Measurements from ENCODE around the gene TMEM200A.
A peak's percentile ranks its signal among the peaks of the same experiment; 100 is the strongest.

The TMEM200A gene

GRCh38 chr6:130377915-130378314, 12.1 kb downstream of the TMEM200A start:
- no peak for DNase-seq

DNA sequence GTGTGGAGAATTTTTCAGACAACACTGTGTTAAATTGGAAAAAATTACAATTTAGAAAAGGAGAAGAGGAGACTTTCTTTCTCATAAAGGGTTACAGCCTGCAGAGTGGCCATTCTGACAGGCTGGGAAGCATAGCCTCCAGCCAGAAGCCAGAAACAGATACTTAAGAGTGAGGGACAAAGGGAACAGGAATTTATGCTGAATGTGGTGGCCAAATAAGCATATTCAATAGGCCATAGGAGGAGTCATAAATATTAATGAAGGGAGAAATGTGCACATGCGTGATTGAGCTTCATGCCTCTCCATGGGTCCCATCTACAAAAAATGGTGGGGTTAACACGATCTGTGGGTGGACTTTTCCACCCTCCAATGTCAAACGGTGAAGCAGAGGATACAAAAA, 13.4 kb downstream of the TMEM200A start:
- no peak for DNase-seq

DNA sequence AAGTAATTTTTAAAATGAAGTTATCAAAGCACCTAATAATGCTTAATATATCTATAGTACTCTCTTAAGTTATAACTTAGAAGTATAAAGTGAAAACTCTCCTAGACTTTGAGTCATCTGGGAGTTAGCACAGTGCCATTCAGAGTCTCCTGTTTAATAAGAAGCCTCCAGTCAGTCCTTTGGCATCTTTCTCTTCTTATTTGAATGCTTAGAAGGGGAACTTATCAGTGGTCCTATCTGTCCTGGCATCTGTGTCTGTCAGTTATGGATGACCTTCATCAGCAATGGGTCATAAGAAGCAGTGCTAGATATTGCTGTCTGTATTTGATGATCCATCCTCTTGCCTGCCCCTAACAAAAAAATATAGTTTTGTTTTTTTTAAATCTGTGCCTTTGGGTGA, 15.2 kb downstream of the TMEM200A start:
- no peak for DNase-seq

DNA sequence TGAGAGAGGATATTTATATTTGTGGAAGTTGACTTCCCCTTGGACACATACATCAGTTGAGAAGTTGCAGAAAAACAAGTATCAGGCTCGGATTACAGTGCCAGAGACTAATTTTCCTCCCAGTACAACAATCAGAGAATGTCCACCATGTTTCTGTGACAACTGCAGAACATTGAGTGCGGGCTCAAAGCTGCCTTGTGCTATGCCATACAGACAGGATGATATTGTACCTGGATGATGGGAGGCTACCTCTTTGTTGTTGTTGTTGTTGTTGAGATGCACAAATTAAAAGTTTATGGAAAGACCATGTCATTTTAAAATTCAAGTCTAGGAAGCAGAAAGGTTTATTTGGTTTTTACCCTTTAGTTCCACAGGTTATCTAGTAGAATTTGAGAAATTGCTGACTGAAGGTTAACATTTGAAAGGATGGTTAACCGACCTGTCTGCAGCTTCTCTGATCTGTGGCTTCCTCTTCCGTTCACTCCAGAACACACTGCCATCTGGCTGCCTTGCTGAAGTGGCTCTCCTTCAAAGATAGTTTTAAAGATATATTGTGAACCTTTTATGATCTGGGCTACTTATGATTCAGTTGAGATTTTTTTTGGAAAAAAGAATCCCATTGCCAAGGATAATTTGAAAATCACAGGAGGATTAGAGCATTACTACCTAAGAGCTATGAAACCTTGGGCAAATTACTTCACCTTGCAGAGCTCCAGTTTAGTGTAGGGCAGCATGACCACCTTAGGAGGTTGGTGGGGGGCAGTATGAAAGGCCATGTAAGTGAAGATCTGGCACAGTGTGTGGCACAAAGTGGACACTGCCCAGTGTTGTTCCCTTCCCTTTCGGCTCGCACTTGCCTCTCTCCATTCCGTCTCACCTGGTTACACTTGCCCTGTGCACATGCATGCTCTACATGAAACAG, 15.9 kb downstream of the TMEM200A start:
- peak; percentile 1 for DNase-seq

GRCh38 chr6:130382872-130383490, 17.2 kb downstream of the TMEM200A start:
- no peak for DNase-seq

GRCh38 chr6:130385064-130385695, 19.4 kb downstream of the TMEM200A start:
- DNase-seq: no peak

GRCh38 chr6:130389142-130389541, 23.3 kb downstream of the TMEM200A start:
- DNase-seq: no peak

- no peak for DNase-seq
Observed at GRCh38 chr6:130390890-130391289, 25.1 kb downstream of the TMEM200A start.

GRCh38 chr6:130393306-130393705, 27.5 kb downstream of the TMEM200A start:
- no peak for DNase-seq

DNA sequence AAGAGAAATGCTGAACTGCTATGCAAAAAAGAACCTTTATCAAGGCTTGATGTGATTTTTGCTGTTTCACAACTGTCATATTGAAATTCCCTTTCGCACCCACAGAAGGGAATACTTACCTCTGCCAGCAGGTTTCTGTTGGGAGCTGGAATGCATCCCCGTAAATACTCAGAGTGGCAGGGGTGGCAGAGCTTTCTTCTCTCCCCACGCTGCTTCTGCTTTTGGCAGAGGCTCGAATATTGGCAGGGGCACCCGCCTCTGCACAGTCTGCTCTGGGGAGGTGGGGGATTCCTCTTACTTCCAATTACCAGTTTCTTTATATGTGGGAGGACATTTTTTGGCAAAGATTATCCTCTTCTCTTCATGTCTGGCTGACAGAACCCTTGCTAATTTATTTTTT, 28.4 kb downstream of the TMEM200A start:
- DNase-seq: no peak

DNA sequence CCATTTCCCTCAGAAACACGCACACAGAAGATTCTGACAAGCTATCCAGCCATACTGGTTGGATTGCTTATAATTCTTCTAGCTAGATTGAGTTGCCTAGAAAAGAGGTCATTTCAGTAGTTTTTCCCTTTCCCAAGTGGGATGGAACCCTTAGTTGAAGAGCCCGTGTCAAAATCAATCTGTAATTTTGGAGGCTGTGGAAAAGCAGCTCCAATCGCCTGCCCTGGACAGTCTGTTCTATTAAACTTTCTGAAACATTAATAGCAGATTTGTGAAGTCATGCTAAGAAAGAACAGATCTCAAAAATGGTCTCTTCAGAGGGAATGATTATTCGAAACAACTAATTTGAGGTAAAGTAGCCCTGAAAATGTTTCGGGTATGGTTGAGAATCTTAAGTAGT, 29.3 kb downstream of the TMEM200A start:
- DNase-seq: no peak

- no peak for DNase-seq
Observed at GRCh38 chr6:130396722-130397121, 30.9 kb downstream of the TMEM200A start.

GRCh38 chr6:130405549-130405948, 39.7 kb downstream of the TMEM200A start:
- DNase-seq: no peak

DNA sequence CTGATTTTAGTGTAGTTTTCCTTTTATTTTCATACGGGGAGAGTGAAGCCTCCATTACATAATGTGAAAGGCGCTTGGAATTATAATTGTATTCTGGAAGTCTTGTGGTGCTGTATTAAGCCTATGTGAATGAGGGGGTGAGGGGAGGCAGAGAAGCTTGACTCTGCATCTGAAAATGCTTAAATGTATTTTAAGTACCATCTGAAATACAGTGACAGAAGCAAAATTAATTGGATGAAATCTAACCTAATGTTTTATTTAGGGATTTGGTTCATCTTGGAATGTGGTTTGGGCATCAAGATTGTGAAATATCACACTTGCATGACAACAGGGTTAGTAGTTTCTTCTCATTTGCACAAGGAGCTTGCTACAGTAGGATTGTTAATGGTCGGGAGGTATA, 41.2 kb downstream of the TMEM200A start:
- no peak for DNase-seq

DNA sequence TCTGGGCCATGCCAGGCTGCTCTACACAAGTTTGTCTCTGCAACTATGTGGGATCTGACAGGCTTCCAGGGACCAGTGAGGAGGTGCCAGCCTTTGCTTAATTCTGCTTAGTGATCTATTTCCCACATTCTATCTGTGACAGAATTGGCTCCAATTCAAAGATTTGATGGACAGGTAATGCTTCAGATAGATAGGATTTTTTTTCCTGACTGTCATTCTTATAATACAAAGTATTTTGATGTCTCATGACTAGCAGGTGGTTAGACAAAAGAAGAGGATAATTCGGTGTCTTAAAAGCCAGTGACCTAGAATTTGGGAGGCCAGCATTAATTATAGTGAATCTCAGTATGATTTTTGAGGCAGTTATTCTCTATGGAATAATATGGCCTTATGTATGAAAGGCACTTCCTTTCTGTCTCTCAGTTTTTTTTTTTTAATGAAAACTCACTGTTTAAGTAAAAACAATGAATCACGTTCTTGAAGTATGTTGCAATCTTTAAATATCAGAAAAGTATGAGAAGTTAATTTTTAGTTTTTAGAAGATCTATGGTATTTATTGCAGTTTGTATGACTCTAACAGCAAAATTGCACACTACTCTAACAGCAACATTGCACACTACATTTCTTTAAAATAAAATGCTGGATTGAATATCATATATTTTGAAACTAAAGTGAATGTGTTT, 43.7 kb downstream of the TMEM200A start:
- DNase-seq: no peak

GRCh38 chr6:130411481-130411880, 45.7 kb downstream of the TMEM200A start:
- DNase-seq: no peak

- DNase-seq: no peak
Observed at GRCh38 chr6:130412556-130413290, 46.9 kb downstream of the TMEM200A start.

DNA sequence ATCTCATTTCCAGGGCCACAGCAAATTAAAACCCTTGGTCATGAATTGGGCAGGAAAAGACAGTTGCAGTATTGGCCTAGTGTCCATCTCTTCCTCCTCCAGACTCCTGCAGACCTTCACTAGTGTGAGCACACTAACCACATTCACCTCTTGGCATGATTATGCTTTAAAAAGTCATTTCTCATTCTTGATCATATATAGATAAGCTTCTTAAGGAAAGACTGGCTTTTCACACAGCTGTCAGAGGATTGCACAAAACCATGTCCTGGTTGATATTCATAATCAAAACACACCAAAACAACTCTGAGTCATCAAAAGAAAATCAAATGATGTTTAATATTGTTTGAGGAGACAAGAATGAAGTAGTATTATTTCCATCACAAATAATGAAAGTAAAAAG, 52.1 kb downstream of the TMEM200A start:
- no peak for DNase-seq

DNA sequence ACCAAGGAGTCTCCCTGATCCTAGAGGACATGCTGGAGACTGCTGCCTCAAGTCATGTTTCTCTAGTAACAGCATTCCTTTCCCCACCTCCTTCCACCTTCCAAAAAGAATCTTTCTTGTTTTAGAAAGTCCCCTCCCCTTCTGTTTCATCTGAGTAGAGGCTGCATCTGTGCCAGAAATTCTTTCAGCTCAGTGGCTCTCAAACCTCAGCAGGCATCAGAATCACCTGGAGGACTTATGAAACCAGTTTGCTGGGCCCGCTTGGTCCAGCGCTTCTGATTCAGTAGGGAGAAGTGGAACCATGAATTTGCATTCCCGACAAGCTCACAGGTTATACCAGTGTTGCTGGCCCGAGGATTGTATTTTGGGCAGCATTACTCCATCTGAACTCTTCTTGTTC, 55.1 kb downstream of the TMEM200A start:
- no peak for DNase-seq

DNA sequence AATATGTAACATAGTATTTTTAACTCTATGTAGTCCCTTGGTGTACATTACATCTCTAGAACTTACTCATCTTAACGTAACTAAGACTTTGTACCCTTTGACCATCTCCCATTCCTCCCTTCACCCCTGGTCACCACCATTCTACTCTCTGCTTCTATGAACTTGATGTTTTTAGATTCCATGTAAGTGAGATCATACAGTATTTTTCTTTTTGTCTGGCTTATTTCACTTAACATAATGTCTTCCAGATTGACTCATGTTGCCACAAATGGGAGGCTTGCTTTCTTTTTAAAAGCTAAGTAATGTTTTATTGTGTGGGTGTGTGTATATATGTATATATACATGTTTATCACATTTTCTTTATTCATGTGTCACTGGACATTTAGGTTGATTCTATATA, 55.8 kb downstream of the TMEM200A start:
- DNase-seq: no peak

DNA sequence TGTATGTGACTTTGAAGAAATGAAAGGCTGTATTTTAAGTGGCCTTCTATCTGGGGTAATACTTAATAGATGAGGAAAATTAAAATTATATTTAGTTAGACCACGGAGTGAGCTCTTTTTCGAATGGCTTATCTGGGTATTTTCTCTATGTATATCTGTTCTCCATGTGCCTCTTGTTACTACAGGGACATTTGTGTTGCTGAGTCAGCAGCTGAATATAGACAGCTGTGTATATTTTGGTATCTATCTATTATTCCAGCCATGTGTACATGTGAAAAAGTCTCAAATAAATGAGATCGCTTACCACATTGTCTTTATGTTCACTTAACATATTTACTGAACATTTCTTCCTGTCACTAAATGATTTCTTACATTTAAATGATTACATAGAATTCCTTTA, 57.2 kb downstream of the TMEM200A start:
- no peak for DNase-seq

- no peak for DNase-seq
Observed at GRCh38 chr6:130424710-130425109, 58.9 kb downstream of the TMEM200A start.

DNA sequence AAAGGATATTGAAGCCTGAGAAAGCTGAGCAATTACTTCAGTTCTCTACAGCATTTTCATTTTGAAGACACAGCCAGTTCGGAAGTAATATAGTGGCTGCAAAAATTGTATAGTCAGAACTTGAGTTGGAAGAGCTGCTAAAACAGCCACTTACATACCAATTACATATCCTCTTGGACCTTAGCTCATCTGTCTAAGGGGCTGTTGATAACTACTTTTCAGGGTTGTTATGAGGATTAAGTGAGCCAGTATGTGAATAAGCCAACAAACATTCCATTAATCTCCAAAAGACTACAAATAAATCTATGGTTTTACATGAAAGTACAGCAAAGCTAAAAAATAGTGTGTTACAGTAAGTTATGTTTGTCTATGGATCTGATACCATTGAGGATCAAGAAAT, 59.7 kb downstream of the TMEM200A start:
- no peak for DNase-seq

All from effector CD8-positive, alpha-beta T cell (primary cell).